Stomach (tissue), 9 donors: ENCODE results near the gene EFCAB5. TPM values are rescaled to one million over a fixed set of nuclear protein-coding genes. Genes with fewer than 3 reads are reported as not detected.

Experiments used
- DNase-seq, 2 donors: peaks; one replicate each; pipeline versions ENCODE4 v3.0.0 to v3.0.0-alpha.2; 2013 to 2019
- H3K27ac ChIP-seq, 5 donors: fragments of 200-600 bp in 4 of 5; sonication (generic) in 4 of 5; one replicate each; pipeline ENCODE4 v1.5.1; 2013 to 2019; ENCODE audit warnings: mild to moderate bottlenecking in 1 of 5, moderate library complexity in 1 of 5
- H3K27me3 ChIP-seq, 3 donors: fragments of 200-600 bp; sonication (generic); one replicate each; pipeline ENCODE4 v1.5.1; 2017 to 2019; ENCODE audit warnings: mixed run types in 1 of 3
- H3K36me3 ChIP-seq, 4 donors: fragments of 200-600 bp; sonication (generic); 1 replicate in 3 of 4; 2 replicates in 1 of 4; pipeline ENCODE4 v1.5.1; 2016 to 2019
- H3K4me1 ChIP-seq, 4 donors: fragments of 200-600 bp; sonication (generic); one replicate each; pipeline ENCODE4 v1.5.1; 2016 to 2019
- H3K4me3 ChIP-seq, 4 donors: fragments of 200-600 bp; sonication (generic) in 3 of 4; one replicate each; pipeline ENCODE4 v1.5.1; 2016 to 2019; ENCODE audit warnings: mild to moderate bottlenecking in 1 of 4
- H3K9me3 ChIP-seq, 4 donors: fragments of 200-600 bp; sonication (generic); one replicate each; pipeline ENCODE4 v1.5.1; 2016 to 2019
- CTCF ChIP-seq, 7 experiments: fragments of 450-650 bp in 4 of 7; fragments of 200-600 bp in 3 of 7; sonication (generic) in 3 of 7; IDR thresholded peaks; one replicate each; pipeline ENCODE4 v1.5.1; 2016 to 2019; ENCODE audit warnings: antibody characterized with exemption in 7 of 7, control low read depth in 2 of 7, mild to moderate bottlenecking in 1 of 7
- EP300 ChIP-seq: sonication (generic); formaldehyde crosslinking; IDR thresholded peaks from one replicate; pipeline ENCODE4 v1.6.1; 2017; ENCODE audit warnings: antibody characterized with exemption
- POLR2A ChIP-seq, 4 donors: fragments of 450-650 bp; IDR thresholded peaks; one replicate each; pipeline ENCODE4 v1.6.1; 2016; ENCODE audit warnings: antibody characterized with exemption in 4 of 4, control low read depth in 2 of 4, mild to moderate bottlenecking in 1 of 4, moderate library complexity in 1 of 4
- POLR2AphosphoS5 ChIP-seq, 3 donors: sonication (generic); formaldehyde crosslinking; IDR thresholded peaks; one replicate each; pipeline ENCODE4 v1.6.1; 2016; ENCODE audit warnings: antibody characterized with exemption in 3 of 3
- WGBS, 5 donors: extraction: QIAGEN DNeasy Blood & Tissue Kit in 3 of 5; methylation state at CpG; one replicate each; pipeline versions ENCODE4 v1.1.5 to v1.1.7; 2013 to 2018; 5-methylcytosine and 5-hydroxymethylcytosine counted together
- intact Hi-C: fragments of 100-400 bp; cut with DNase I; formaldehyde crosslinking; loops from one replicate; pipeline ENCODE4 v1.15.1; 2023; ENCODE audit warnings: low total_unique reads
- polyA plus RNA-seq, 3 donors: library from polyadenylated mRNA; stranded (reverse); fragments of 200-250 nt; gene quantifications; one replicate each; pipeline ENCODE4 v1.2.3, GENCODE V29; 2013
- total RNA-seq, 5 donors: library from RNA; depleted of rRNA; stranded (reverse); fragments of >200 nt; gene quantifications; one replicate each; pipeline versions ENCODE4 v1.1.0 to v1.2.3, GENCODE V29; 2014 to 2016
- donor health status: healthy with polysubstance abuse.
- donor health status: Bipolar disorder and iron deficiency.
- donor health status: healthy.

Gene EFCAB5
- total and polyA plus RNA-seq, 8 donors, result 0.05 to 2.8 (median 1.4) TPM; not detected in 4

- H3K36me3 ChIP-seq, result peaks cover 9 to 69% (median 60%) of the 10 kb centered on the region in 4 donors
- no peak overlapping the region for H3K4me3 ChIP-seq
- DNase-seq, result no peak
- intact Hi-C loops, result no loop called here
- 88 to 94% (median 91%) methylated on average over 4 of the region's 4 CpGs for WGBS, 5 donors
- no peaks in the 10 kb centered on the region for H3K9me3 ChIP-seq
- TF ChIP-seq POLR2AphosphoS5 (IDR thresholded peaks at IDR 0.05) (no peak), POLR2A (IDR thresholded peaks at IDR 0.05) (no peak), CTCF (IDR thresholded peaks at IDR 0.05) (no peak), EP300 (no peak)
- H3K27ac ChIP-seq, result no peak overlapping the region
- peaks cover 0 to 64% (median 25%) of the 10 kb centered on the region in 4 donors for H3K4me1 ChIP-seq
- H3K27me3 ChIP-seq, result no peaks in the 10 kb centered on the region
Measured at GRCh38 chr17:30124273-30124796, 182.9 kb downstream of the EFCAB5 start.

GRCh38 chr17:30130121-30130520 lies 188.7 kb downstream of the EFCAB5 start:
- Histone ChIP-seq H3K4me3 (no peak overlapping the region), H3K9me3 (no peaks in the 10 kb centered on the region), H3K4me1 (peaks cover 0 to 30% (median 14%) of the 10 kb centered on the region in 4 donors), H3K27me3 (no peaks in the 10 kb centered on the region), H3K36me3 (peaks cover 3 to 65% (median 49%) of the 10 kb centered on the region in 4 donors), H3K27ac (no peak overlapping the region)
- no peak for DNase-seq
- TF ChIP-seq POLR2A (IDR thresholded peaks at IDR 0.05), result no peak
- no peak for TF ChIP-seq EP300
- TF ChIP-seq CTCF (IDR thresholded peaks at IDR 0.05), result no peak
- TF ChIP-seq POLR2AphosphoS5 (IDR thresholded peaks at IDR 0.05), result no peak
- intact Hi-C loops, result no loop called here
- 82 to 100% (median 90%) methylated on average over 1 of the region's 1 CpG for WGBS, 5 donors

- TF ChIP-seq EP300, result no peak
- TF ChIP-seq CTCF (IDR thresholded peaks at IDR 0.05), result no peak
- no peak for TF ChIP-seq POLR2AphosphoS5 (IDR thresholded peaks at IDR 0.05)
- TF ChIP-seq POLR2A (IDR thresholded peaks at IDR 0.05), result no peak
- Histone ChIP-seq H3K9me3 (no peaks in the 10 kb centered on the region), H3K4me3 (no peak overlapping the region), H3K36me3 (peaks cover 7 to 72% (median 51%) of the 10 kb centered on the region in 4 donors), H3K27me3 (no peaks in the 10 kb centered on the region), H3K27ac (no peak overlapping the region), H3K4me1 (peaks cover 0 to 22% (median 8%) of the 10 kb centered on the region in 4 donors)
- intact Hi-C loops, result no loop called here
- DNase-seq, result no peak
- 90 to 98% (median 96%) methylated on average over 3 of the region's 3 CpGs for WGBS, 5 donors
Measured at GRCh38 chr17:30132615-30133014, 191.2 kb downstream of the EFCAB5 start.

GRCh38 chr17:30133197-30133596 lies 191.8 kb downstream of the EFCAB5 start:
- WGBS, 5 donors, result 88 to 98% (median 97%) methylated on average over 3 of the region's 3 CpGs
- H3K4me1 ChIP-seq, result peaks cover 0 to 26% (median 11%) of the 10 kb centered on the region in 4 donors
- H3K4me3 ChIP-seq, result no peak overlapping the region
- DNase-seq, result no peak
- intact Hi-C loops, result no loop called here
- no peak overlapping the region for H3K27ac ChIP-seq
- H3K9me3 ChIP-seq, result no peaks in the 10 kb centered on the region
- H3K36me3 ChIP-seq, result peaks cover 3 to 66% (median 45%) of the 10 kb centered on the region in 4 donors
- TF ChIP-seq POLR2A (IDR thresholded peaks at IDR 0.05), result no peak
- no peak for TF ChIP-seq POLR2AphosphoS5 (IDR thresholded peaks at IDR 0.05)
- no peak for TF ChIP-seq EP300
- no peak for TF ChIP-seq CTCF (IDR thresholded peaks at IDR 0.05)
- no peaks in the 10 kb centered on the region for H3K27me3 ChIP-seq
